ENCODE measurements around the gene PPM1E. TPM values are rescaled to one million over a fixed set of nuclear protein-coding genes. Genes with fewer than 3 reads are reported as not detected.
"Not testable (repeated sequence)": the region's sequence is repeated elsewhere in the genome, so short reads cannot be mapped to it uniquely, and the experiment has no call there.

Gene PPM1E
- total RNA-seq, 3 donors from 2014 or later = 0.47 to 0.48 TPM; not detected in 1

- H3K9me3 ChIP-seq = no peaks in the 10 kb centered on the region
- no peaks in the 10 kb centered on the region for H3K36me3 ChIP-seq (ENCODE audit: low read depth)
- ATAC-seq (no peak), DNase-seq (no peak)
- no peaks in the 10 kb centered on the region for H3K4me1 ChIP-seq (ENCODE audit: low read depth)
- TF ChIP-seq CTCF (IDR thresholded peaks at IDR 0.05) = no peak
- intact Hi-C loops (cut with DNase I, micrococcal nuclease) = no loop called here
- H3K4me3 ChIP-seq = no peak overlapping the region
Measured at GRCh38 chr17:58728798-58729197, 26.9 kb upstream of the PPM1E start.

GRCh38 chr17:58730937-58731336, 24.7 kb upstream of the PPM1E start:
- Histone ChIP-seq H3K4me3 (no peak overlapping the region), H3K36me3 (ENCODE audit: low read depth) (no peaks in the 10 kb centered on the region), H3K9me3 (no peaks in the 10 kb centered on the region), H3K4me1 (ENCODE audit: low read depth) (no peaks in the 10 kb centered on the region)
- ATAC-seq = no peak
- intact Hi-C loops (cut with DNase I, micrococcal nuclease) = loop anchor here in 1 of 2 donors (10.0 kb wide), 1 partner anchor 64 kb away; no protein-coding TSS in a partner anchor
- TF ChIP-seq CTCF (IDR thresholded peaks at IDR 0.05) = no peak
- DNase-seq = no peak

- intact Hi-C loops (cut with DNase I, micrococcal nuclease) = loop anchor here in 1 of 2 donors (10.0 kb wide), 1 partner anchor 61 kb away; no protein-coding TSS in a partner anchor
- no peak for TF ChIP-seq CTCF (IDR thresholded peaks at IDR 0.05)
- no peak for ATAC-seq
Measured at GRCh38 chr17:58734040-58734439, 21.6 kb upstream of the PPM1E start.

GRCh38 chr17:58734811-58735210, 20.8 kb upstream of the PPM1E start:
- no peak for TF ChIP-seq CTCF (IDR thresholded peaks at IDR 0.05)
- no peaks in the 10 kb centered on the region for H3K9me3 ChIP-seq
- no peaks in the 10 kb centered on the region for H3K4me1 ChIP-seq (ENCODE audit: low read depth)
- no peak for ATAC-seq
- H3K36me3 ChIP-seq (ENCODE audit: low read depth) = no peaks in the 10 kb centered on the region
- intact Hi-C loops (cut with DNase I, micrococcal nuclease) = loop anchor here in 1 of 2 donors (10.0 kb wide), 1 partner anchor 60 kb away; no protein-coding TSS in a partner anchor
- H3K4me3 ChIP-seq = no peak overlapping the region
- no peak for DNase-seq

More at GRCh38 chr17:58734040-58734439, 21.6 kb upstream of the PPM1E start:
- Histone ChIP-seq H3K36me3 (ENCODE audit: low read depth) (no peaks in the 10 kb centered on the region), H3K9me3 (no peaks in the 10 kb centered on the region), H3K4me1 (ENCODE audit: low read depth) (no peaks in the 10 kb centered on the region), H3K4me3 (no peak overlapping the region)
- DNase-seq = no peak

GRCh38 chr17:58741121-58741625, 14.5 kb upstream of the PPM1E start:
- TF ChIP-seq CTCF (IDR thresholded peaks at IDR 0.05) = no peak
- ATAC-seq (no peak), DNase-seq (no peak)
- intact Hi-C loops (cut with DNase I, micrococcal nuclease) = no loop called here
- Histone ChIP-seq H3K9me3 (no peaks in the 10 kb centered on the region), H3K4me3 (no peak overlapping the region), H3K36me3 (ENCODE audit: low read depth) (no peaks in the 10 kb centered on the region), H3K4me1 (ENCODE audit: low read depth) (no peaks in the 10 kb centered on the region)

- no peak for TF ChIP-seq CTCF (IDR thresholded peaks at IDR 0.05)
- intact Hi-C loops (cut with DNase I, micrococcal nuclease) = no loop called here
- Histone ChIP-seq H3K36me3 (ENCODE audit: low read depth) (no peaks in the 10 kb centered on the region), H3K9me3 (no peaks in the 10 kb centered on the region), H3K4me1 (ENCODE audit: low read depth) (no peaks in the 10 kb centered on the region), H3K4me3 (no peak overlapping the region)
- no peak for DNase-seq
- ATAC-seq = no peak
Measured at GRCh38 chr17:58747674-58748073, 8.0 kb upstream of the PPM1E start.

- ATAC-seq; H3K36me3 ChIP-seq (ENCODE audit: low read depth); DNase-seq; H3K4me1 ChIP-seq (ENCODE audit: low read depth); H3K9me3 ChIP-seq; H3K4me3 ChIP-seq; intact Hi-C loops (cut with DNase I, micrococcal nuclease): not testable (repeated sequence)
Measured at GRCh38 chr17:58749627-58750026, 6.0 kb upstream of the PPM1E start.
